H9 (cell line): ENCODE data around the gene TMEM100. TPM values are rescaled to one million over a fixed set of nuclear protein-coding genes. Genes with fewer than 3 reads are reported as not detected.

Experiments used
- DNase-seq: peaks from one replicate; pipeline ENCODE4 v3.0.0-alpha.2; 2017
- H2AFZ ChIP-seq: one replicate; pipeline ENCODE4 v1.6.1; 2013; ENCODE audit warnings: mild to moderate bottlenecking, low read length, control low read depth, moderate library complexity
- H2AK5ac ChIP-seq: 2 replicates; pipeline ENCODE4 v1.6.1; 2013; ENCODE audit warnings: low read length, control low read depth, mixed read lengths; ENCODE audit not compliant: insufficient read length
- H2BK120ac ChIP-seq: one replicate; pipeline ENCODE4 v1.6.1; 2013; ENCODE audit warnings: low read depth, mild to moderate bottlenecking, low read length, control low read depth, inconsistent platforms; ENCODE audit not compliant: poor library complexity, severe bottlenecking
- H2BK12ac ChIP-seq: 2 replicates; pipeline ENCODE4 v1.6.1; 2013; ENCODE audit warnings: low read length, control low read depth, mixed read lengths, low read depth; ENCODE audit not compliant: insufficient read length
- H2BK15ac ChIP-seq: 2 replicates; pipeline ENCODE4 v1.6.1; 2013; ENCODE audit warnings: low read depth, low read length, control low read depth
- H2BK20ac ChIP-seq: one replicate; pipeline ENCODE4 v1.6.1; 2013; ENCODE audit warnings: low read depth, mild to moderate bottlenecking, low read length, control low read depth, inconsistent platforms; ENCODE audit not compliant: poor library complexity, severe bottlenecking
- H2BK5ac ChIP-seq: 2 replicates; pipeline ENCODE4 v1.6.1; 2013; ENCODE audit warnings: low read length, control low read depth, mixed read lengths; ENCODE audit not compliant: insufficient read length
- H3K14ac ChIP-seq: 2 replicates; pipeline ENCODE4 v1.6.1; 2013; ENCODE audit warnings: low read length, control low read depth; ENCODE audit not compliant: insufficient read depth
- H3K18ac ChIP-seq: 2 replicates; pipeline ENCODE4 v1.6.1; 2013; ENCODE audit warnings: low read depth, mild to moderate bottlenecking, mixed read lengths, low read length, control low read depth; ENCODE audit not compliant: insufficient read length
- H3K23ac ChIP-seq: 2 replicates; pipeline ENCODE4 v1.6.1; 2013; ENCODE audit warnings: low read length, control low read depth, mixed read lengths, low read depth; ENCODE audit not compliant: insufficient read length
- H3K23me2 ChIP-seq: 2 replicates; pipeline ENCODE4 v1.6.1; 2013; ENCODE audit warnings: low read depth, mild to moderate bottlenecking, mixed read lengths, low read length, control low read depth; ENCODE audit not compliant: insufficient read length, poor library complexity, severe bottlenecking
- H3K27ac ChIP-seq: 2 replicates; pipeline ENCODE4 v1.5.1; 2013; ENCODE audit warnings: low read length, control low read depth, mixed read lengths, low read depth; ENCODE audit not compliant: insufficient read length
- H3K27me3 ChIP-seq: 2 replicates; pipeline ENCODE4 v1.6.1; 2013; ENCODE audit warnings: low read length, control low read depth, inconsistent platforms; ENCODE audit not compliant: insufficient read depth
- H3K4ac ChIP-seq: 2 replicates; pipeline ENCODE4 v1.6.1; 2013; ENCODE audit warnings: low read depth, mild to moderate bottlenecking, control low read depth, inconsistent platforms, low read length, moderate library complexity
- H3K4me1 ChIP-seq: 2 replicates; pipeline ENCODE4 v1.6.1; 2013; ENCODE audit warnings: low read length, control low read depth, inconsistent platforms; ENCODE audit not compliant: insufficient read depth
- H3K4me2 ChIP-seq: 2 replicates; pipeline ENCODE4 v1.6.1; 2013; ENCODE audit warnings: low read length, control low read depth, mixed read lengths; ENCODE audit not compliant: insufficient read length, insufficient read depth
- H3K56ac ChIP-seq: 2 replicates; pipeline ENCODE4 v1.6.1; 2013; ENCODE audit warnings: low read depth, mild to moderate bottlenecking, mixed read lengths, low read length, control low read depth; ENCODE audit not compliant: insufficient read length
- H3K79me1 ChIP-seq: 2 replicates; pipeline ENCODE4 v1.6.1; 2013; ENCODE audit warnings: low read depth, mild to moderate bottlenecking, moderate library complexity, low read length, control low read depth, inconsistent platforms; ENCODE audit not compliant: insufficient read depth, poor library complexity, severe bottlenecking
- H3K79me2 ChIP-seq: 2 replicates; pipeline ENCODE4 v1.6.1; 2013; ENCODE audit warnings: low read length, control low read depth, inconsistent platforms; ENCODE audit not compliant: insufficient read depth
- H3K9ac ChIP-seq: 2 replicates; pipeline ENCODE4 v1.6.1; 2013; ENCODE audit warnings: low read length, control low read depth, mixed read lengths; ENCODE audit not compliant: insufficient read length; ENCODE audit errors: extremely low read depth
- H3K9me3 ChIP-seq: one replicate; pipeline ENCODE4 v1.6.1; 2013; ENCODE audit warnings: low read depth, low read length, inconsistent platforms; ENCODE audit not compliant: control insufficient read depth
- H3T11ph ChIP-seq: one replicate; pipeline ENCODE4 v1.6.1; 2013; ENCODE audit warnings: mild to moderate bottlenecking, low read length, control low read depth, inconsistent platforms
- H4K20me1 ChIP-seq: one replicate; pipeline ENCODE4 v1.6.1; 2013; ENCODE audit not compliant: control insufficient read depth, insufficient read length, insufficient read depth
- H4K5ac ChIP-seq: 2 replicates; pipeline ENCODE4 v1.6.1; 2013; ENCODE audit warnings: low read depth, mild to moderate bottlenecking, mixed read lengths, low read length, control low read depth; ENCODE audit not compliant: insufficient read length
- H4K8ac ChIP-seq: replicated peaks from 2 replicates; pipeline ENCODE4 v1.6.1; 2013; ENCODE audit warnings: low read length, control low read depth, mixed read lengths, low read depth; ENCODE audit not compliant: insufficient read length
- H4K91ac ChIP-seq: 2 replicates; pipeline ENCODE4 v1.6.1; 2013; ENCODE audit warnings: low read depth, mild to moderate bottlenecking, moderate library complexity, mixed read lengths, low read length, control low read depth; ENCODE audit not compliant: insufficient read length
- H3K27ac Mint-ChIP-seq, 3 experiments: 2 replicates in 2 of 3; 3 replicates in 1 of 3; pipeline ENCODE4 v1.8.0; 2020 to 2021; ENCODE audit warnings: mixed read lengths in 3 of 3, mild to moderate bottlenecking in 1 of 3, moderate library complexity in 1 of 3
- H3K27me3 Mint-ChIP-seq: 2 replicates; pipeline ENCODE4 v1.8.0; 2021; ENCODE audit warnings: low read depth, mild to moderate bottlenecking, moderate library complexity, mixed read lengths
- H3K36me3 Mint-ChIP-seq, 3 experiments: 2 replicates in 2 of 3; 3 replicates in 1 of 3; pipeline ENCODE4 v1.8.0; 2020 to 2021; ENCODE audit warnings: low read depth in 3 of 3, mixed read lengths in 3 of 3; ENCODE audit not compliant: insufficient read depth in 1 of 3
- H3K4me1 Mint-ChIP-seq, 2 experiments: 2 replicates each; pipeline ENCODE4 v1.8.0; 2020; ENCODE audit warnings: mixed read lengths in 2 of 2
- H3K4me3 Mint-ChIP-seq, 2 experiments: 2 replicates in 1 of 2; 3 replicates in 1 of 2; pipeline ENCODE4 v1.8.0; 2020 to 2021; ENCODE audit warnings: mild to moderate bottlenecking in 2 of 2, mixed read lengths in 2 of 2, moderate library complexity in 1 of 2
- H3K9me3 Mint-ChIP-seq, 2 experiments: 2 replicates in 1 of 2; 3 replicates in 1 of 2; pipeline ENCODE4 v1.8.0; 2020; ENCODE audit warnings: mild to moderate bottlenecking in 2 of 2, mixed read lengths in 2 of 2, moderate library complexity in 1 of 2
- WGBS: extraction: QIAGEN DNeasy Blood & Tissue Kit; methylation state at CpG from one replicate; pipeline ENCODE4 v1.1.7; 2013; ENCODE audit warnings: missing lambda C conversion rate, low lambda C conversion rate, mixed read lengths; ENCODE audit not compliant: insufficient read length; ENCODE audit errors: extremely low coverage; 5-methylcytosine and 5-hydroxymethylcytosine counted together
- total RNA-seq: library from RNA; stranded (reverse); gene quantifications from 2 replicates; pipeline ENCODE4 v1.2.1, GENCODE V29; 2021
- TF ChIP-seq, protein P1 (sequence below): fragments of 200-600 bp; sonication (generic); conservative IDR thresholded peaks from 3 replicates; pipeline ENCODE4 v1.8.0; 2021; ENCODE audit warnings: antibody characterized with exemption, mild to moderate bottlenecking

TMEM100 gene
- total RNA-seq, 1 experiment from 2014 or later = 0.17 TPM

DNA sequence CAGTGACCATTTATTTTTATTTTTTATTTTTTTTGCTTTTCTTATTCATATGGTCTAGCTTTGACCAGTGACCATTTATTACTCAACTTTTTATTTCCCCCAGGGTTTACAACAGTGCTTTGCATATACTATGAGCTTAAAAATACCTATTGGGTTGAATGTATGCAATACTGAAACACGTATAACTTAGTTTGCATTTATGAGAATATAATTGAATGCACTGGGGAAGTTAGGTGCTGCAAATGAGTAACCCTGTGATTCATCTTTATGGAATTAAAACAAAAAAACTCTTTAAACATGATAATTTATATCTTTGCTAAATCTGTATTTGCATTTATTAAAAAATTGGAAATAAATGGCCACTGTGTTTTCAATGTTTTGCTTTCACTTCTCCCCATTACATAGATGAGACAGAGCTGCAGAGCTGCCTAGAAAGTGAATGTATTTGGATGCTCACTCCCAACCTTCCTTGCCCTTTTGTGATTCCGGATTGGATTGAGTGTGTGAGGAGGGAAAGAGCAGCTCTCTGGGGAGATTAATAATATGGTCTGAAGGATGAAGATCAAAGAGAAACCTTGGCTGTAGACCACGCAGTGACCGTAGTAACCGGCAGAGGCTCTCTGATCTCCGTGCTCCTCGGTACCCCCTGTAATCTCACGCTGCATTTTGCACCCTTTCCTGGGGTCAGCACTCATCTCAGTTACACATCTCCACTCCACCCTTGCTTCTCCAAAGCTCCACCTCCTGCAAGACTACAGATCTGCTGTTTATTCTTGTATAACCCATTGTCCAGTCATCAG lies 14.3 kb downstream of the TMEM100 start:
- H2BK20ac ChIP-seq = no peak overlapping the region
- Mint-ChIP-seq H3K27me3 (no peaks in the 10 kb centered on the region), H3K36me3 (no peaks in the 10 kb centered on the region; a peak in 1 of 7 replicates), H3K4me1 (peaks cover 18 to 29% of the 10 kb centered on the region in 2 experiments), H3K27ac (no peak overlapping the region), H3K4me3 (no peak overlapping the region), H3K9me3 (no peaks in the 10 kb centered on the region; a peak in 1 of 5 replicates)
- H3K79me2 ChIP-seq = no peaks in the 10 kb centered on the region
- H3K4ac ChIP-seq = no peak overlapping the region
- no peak overlapping the region for H2AK5ac ChIP-seq
- no peaks in the 10 kb centered on the region for H3K27me3 ChIP-seq
- H3K79me1 ChIP-seq = no peaks in the 10 kb centered on the region
- no peak overlapping the region for H3K23ac ChIP-seq
- no peak overlapping the region for H3K9ac ChIP-seq
- H2BK15ac ChIP-seq = no peak overlapping the region
- H3K9me3 ChIP-seq = no peaks in the 10 kb centered on the region
- no peak overlapping the region for H3T11ph ChIP-seq
- H2AFZ ChIP-seq = no peak overlapping the region
- no peaks in the 10 kb centered on the region for H3K23me2 ChIP-seq
- peaks cover 6% of the 10 kb centered on the region; the same call in 1 of the 2 replicates for H3K4me1 ChIP-seq
- no peak overlapping the region for H3K27ac ChIP-seq
- no peak overlapping the region for H3K4me2 ChIP-seq
- no peaks in the 10 kb centered on the region for H4K20me1 ChIP-seq
- no peak overlapping the region for H2BK120ac ChIP-seq
- H4K91ac ChIP-seq = no peak overlapping the region
- H2BK5ac ChIP-seq = no peak overlapping the region
- no peak overlapping the region for H4K5ac ChIP-seq
- no peak overlapping the region for H4K8ac ChIP-seq
- H3K56ac ChIP-seq = no peak overlapping the region
- no CpG with 5 or more reads among the region's 8 CpGs for WGBS
- no peak for DNase-seq
- H3K18ac ChIP-seq = no peak overlapping the region
- no peak overlapping the region for H3K14ac ChIP-seq
- no peak overlapping the region for H2BK12ac ChIP-seq
- TF ChIP-seq, protein P1, sequence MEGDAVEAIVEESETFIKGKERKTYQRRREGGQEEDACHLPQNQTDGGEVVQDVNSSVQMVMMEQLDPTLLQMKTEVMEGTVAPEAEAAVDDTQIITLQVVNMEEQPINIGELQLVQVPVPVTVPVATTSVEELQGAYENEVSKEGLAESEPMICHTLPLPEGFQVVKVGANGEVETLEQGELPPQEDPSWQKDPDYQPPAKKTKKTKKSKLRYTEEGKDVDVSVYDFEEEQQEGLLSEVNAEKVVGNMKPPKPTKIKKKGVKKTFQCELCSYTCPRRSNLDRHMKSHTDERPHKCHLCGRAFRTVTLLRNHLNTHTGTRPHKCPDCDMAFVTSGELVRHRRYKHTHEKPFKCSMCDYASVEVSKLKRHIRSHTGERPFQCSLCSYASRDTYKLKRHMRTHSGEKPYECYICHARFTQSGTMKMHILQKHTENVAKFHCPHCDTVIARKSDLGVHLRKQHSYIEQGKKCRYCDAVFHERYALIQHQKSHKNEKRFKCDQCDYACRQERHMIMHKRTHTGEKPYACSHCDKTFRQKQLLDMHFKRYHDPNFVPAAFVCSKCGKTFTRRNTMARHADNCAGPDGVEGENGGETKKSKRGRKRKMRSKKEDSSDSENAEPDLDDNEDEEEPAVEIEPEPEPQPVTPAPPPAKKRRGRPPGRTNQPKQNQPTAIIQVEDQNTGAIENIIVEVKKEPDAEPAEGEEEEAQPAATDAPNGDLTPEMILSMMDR = no peak
